Adrenal gland (tissue), 5 donors: Measurements from ENCODE around the gene PDZD7.

ENCODE experiments used
- POLR2A ChIP-seq, 2 donors: fragments of 450-650 bp; IDR thresholded peaks; one replicate each; pipeline ENCODE4 v1.6.1; 2017; ENCODE audit warnings: antibody characterized with exemption in 2 of 2, mild to moderate bottlenecking in 2 of 2, moderate library complexity in 1 of 2
- TF ChIP-seq, protein P1 (sequence below), 6 experiments: fragments of 450-650 bp in 4 of 6; fragments of 200-600 bp in 2 of 6; sonication (generic) in 1 of 6; IDR thresholded peaks; 1 replicate in 5 of 6; 2 replicates in 1 of 6; pipeline versions ENCODE4 v1.5.1 to v1.8.0; 2016 to 2021; ENCODE audit warnings: antibody characterized with exemption in 6 of 6, mild to moderate bottlenecking in 2 of 6, moderate library complexity in 1 of 6
- donor health status: DM: no; HTN: no; CAD: no.

DNA sequence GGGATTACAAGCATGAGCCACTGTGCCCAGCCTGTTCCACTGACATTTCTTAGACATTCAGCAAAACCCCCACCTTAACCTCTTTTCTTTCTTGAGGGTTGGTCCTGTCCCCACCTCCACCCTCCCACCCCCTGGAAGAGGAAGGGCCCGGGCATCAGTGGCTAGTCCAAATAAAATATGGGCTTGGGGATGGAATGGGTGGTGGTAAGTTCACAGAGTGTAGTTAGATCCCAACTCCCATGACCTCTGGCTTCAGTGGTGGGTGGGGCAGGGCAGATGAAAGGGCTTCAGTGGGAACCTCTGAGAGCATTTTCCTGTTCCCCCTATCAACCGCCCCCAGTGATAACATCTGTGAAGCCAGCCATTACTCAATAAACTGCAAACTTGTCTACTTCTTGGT, 9.9 kb upstream of the PDZD7 start:
- TF ChIP-seq, protein P1, sequence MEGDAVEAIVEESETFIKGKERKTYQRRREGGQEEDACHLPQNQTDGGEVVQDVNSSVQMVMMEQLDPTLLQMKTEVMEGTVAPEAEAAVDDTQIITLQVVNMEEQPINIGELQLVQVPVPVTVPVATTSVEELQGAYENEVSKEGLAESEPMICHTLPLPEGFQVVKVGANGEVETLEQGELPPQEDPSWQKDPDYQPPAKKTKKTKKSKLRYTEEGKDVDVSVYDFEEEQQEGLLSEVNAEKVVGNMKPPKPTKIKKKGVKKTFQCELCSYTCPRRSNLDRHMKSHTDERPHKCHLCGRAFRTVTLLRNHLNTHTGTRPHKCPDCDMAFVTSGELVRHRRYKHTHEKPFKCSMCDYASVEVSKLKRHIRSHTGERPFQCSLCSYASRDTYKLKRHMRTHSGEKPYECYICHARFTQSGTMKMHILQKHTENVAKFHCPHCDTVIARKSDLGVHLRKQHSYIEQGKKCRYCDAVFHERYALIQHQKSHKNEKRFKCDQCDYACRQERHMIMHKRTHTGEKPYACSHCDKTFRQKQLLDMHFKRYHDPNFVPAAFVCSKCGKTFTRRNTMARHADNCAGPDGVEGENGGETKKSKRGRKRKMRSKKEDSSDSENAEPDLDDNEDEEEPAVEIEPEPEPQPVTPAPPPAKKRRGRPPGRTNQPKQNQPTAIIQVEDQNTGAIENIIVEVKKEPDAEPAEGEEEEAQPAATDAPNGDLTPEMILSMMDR (IDR thresholded peaks at IDR 0.05): no peak
- TF ChIP-seq POLR2A (IDR thresholded peaks at IDR 0.05): no peak
